NCI-H82 treated with DMSO at 0.1 percent for 48 hours (cell line): ENCODE measurements around the gene TNMD.

Experiments used
- DNase-seq: peaks from one replicate; lab custom pipeline; 2025; ENCODE audit not compliant: unreplicated experiment; lab: John Stamatoyannopoulos, UW

TNMD gene

DNA sequence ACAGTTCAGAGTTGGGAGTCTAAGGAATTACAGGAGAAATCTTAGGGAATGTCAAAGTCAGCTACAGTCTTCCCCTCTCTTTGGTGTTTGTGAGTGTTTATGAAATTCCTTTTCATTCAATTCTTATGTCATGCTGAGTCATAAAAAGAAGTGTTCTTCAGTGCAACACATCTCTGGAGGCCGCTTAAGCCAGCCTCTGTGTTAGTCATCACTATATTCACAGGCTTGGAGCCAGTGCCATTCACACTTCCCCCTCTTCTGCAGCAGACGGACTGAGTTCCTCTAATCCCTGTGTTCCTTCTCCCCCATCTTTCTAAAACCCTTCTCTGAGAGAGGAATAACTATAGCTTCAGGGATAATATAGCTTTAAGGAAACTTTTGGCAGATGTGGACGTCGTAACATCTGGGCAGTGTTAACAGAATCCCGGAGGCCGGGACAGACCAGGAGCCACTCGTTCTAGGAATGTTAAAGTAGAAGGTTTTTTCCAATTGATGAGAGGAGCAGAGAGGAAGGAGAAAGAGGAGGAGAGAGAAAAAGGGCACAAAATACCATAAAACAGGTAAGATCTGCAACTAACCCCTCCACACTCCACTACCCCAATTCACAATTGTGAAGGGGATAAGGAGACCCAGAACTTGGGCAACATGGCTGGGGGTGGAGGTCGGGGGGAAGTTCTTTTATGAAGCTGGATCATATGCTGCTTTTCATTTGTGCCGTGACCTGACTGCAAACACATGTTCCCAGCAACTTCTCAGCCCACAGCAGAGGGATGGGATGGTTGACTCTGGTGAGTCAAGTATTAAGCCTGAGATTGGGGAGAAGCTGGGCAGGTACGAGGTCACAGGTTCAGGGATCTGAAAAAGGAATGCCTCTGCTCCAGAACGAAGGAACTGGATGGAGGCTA, 59.5 kb downstream of the TNMD start, which contains the start of gene SRPX2:
Gene SRPX2, plus strand, starts transcription at position 244 of the 905 bp plus-strand sequence. CDS start 2,124 bp downstream, outside the sequence.
- no peak for DNase-seq

DNA sequence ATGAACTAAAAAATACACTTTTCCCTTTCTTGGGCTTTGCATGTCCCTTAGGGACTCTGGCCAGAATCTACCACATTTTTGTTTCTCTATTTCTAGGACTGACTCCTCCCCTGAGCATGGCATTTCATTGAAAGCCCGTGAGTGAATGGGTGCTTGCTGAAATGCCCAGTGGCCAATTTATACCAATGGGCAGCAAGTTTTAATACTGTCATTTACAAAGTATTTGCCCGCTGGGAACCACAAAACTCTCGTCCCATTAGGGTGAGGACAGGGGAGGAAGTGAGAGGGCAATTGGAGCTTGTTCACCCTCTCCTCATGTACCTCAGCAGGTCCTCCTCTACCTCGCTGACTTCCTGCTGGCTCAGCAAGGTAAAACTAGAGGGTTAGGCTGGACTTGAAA, 60.4 kb downstream of the TNMD start:
- no peak for DNase-seq

DNA sequence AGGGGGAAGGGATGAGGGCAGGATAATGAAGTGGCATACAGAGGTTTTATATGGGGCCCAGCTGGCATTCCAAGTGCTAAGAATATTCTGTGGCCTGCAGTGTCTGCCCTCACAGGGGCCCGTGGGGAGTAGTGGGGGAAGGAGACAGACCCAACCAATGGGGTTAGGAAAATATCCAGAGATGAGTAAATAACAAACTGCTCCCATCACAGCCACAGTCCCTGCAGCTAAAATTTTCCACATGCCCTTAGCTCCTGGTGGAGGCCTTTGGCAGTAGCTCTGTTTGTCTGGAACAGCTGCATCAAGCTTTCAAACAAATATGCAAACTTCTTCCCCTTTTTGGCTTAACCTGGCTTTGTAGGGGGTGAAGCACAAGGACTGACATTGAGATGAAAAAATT, 62.4 kb downstream of the TNMD start:
- no peak for DNase-seq

DNA sequence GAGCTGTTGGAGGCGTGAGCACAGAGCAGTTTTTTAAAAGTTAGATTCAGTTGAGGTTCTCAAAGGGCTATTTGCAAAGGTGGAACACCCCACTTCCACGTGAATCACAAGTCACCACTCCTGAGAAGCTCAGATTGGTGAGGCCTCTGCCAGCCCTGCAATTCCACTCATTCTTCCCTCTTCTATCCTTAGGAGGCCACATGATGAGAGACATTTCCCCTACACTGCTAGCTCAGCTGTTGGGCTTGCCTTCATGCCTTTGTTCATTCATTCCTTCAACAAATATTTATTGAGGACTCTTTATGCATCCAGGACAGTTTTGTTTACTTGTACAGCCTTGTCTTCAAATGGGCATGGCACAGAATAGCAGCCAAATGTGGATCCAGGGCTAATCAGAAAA, 63.0 kb downstream of the TNMD start:
- DNase-seq: no peak

DNA sequence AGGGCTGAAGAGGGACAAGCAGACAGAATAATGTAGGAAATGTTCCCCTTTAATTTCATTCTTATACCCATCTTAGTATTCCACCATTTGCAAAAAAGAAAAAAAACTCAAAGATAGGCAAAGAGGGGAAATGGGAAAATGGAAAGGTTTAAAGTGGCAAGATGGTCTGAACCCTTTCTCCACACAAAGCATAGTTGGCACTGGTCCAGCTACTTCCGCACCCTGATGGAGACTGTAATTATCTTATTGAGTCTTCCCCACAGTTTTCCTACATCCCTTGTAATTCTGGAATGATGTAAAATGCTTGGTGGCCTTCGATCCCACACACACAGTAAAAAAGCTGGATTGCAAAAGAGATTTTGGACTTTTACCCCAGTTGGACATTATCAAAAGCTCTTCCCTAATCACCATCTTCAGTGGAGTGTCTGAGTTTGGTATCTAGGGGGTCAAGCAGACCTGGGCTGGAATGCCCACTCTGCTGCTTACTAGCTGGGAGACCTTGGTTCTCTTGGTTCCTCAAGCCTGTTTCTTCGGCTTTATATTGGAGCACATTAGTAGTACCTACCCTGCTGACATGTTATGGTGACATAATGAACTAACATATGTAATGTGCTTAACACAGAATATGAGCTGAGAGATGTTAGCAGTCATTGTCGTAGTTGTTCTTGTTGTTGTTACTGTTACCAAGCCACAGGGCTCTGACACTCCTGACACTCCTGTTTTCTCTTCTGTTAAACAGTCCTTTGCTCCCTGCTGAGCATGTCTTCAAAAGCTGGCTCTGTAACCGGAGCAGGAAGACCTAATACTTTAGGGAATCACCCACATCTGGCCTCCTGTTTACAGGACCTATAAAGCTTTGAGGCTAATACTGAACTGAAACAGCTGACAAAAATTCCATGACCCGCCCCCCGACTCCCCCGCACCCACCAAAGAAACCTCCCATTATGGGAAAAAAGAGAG, 64.0 kb downstream of the TNMD start:
- peak; percentile 27 for DNase-seq
